ENCODE data around the gene SASH1.

- TF ChIP-seq CTCF (conservative IDR thresholded peaks at IDR 0.05; ENCODE audit: low read depth, low read length) (no peak), EZH2phosphoT487 (IDR thresholded peaks at IDR 0.05; ENCODE audit: borderline replicate concordance, low read length) (no peak)
Measured at GRCh38 chr6:148383658-148384368, 41.2 kb downstream of the SASH1 start.

All from PC-3 (cell line).